Effector memory CD4-positive, alpha-beta T cell (primary cell): ENCODE data around the gene TMEM269.

Source experiments
- DNase-seq, 3 donors: peaks; one replicate each; pipeline ENCODE4 v3.0.0-alpha.2; 2020
- H3K27ac ChIP-seq: 2 replicates; pipeline ENCODE4 v1.7.0; 2013; ENCODE audit warnings: mild to moderate bottlenecking, low read length, moderate library complexity; ENCODE audit not compliant: insufficient read depth, poor library complexity, severe bottlenecking
- H3K27me3 ChIP-seq: replicated peaks from 2 replicates; pipeline ENCODE4 v1.7.0; 2013; ENCODE audit warnings: mild to moderate bottlenecking, low read length; ENCODE audit not compliant: insufficient read depth, control insufficient read depth, poor library complexity, severe bottlenecking
- H3K36me3 ChIP-seq: 2 replicates; pipeline ENCODE4 v1.7.0; 2013; ENCODE audit warnings: mild to moderate bottlenecking, low read length, moderate library complexity; ENCODE audit not compliant: control insufficient read depth, insufficient read depth
- H3K4me1 ChIP-seq: 2 replicates; pipeline ENCODE4 v1.7.0; 2013; ENCODE audit warnings: low read length, mild to moderate bottlenecking; ENCODE audit not compliant: control insufficient read depth, insufficient read depth, poor library complexity, severe bottlenecking
- H3K4me3 ChIP-seq: 2 replicates; pipeline ENCODE4 v1.7.0; 2013; ENCODE audit warnings: low read length, low read depth, mild to moderate bottlenecking; ENCODE audit not compliant: insufficient read depth, poor library complexity, severe bottlenecking
- H3K9me3 ChIP-seq: 2 replicates; pipeline ENCODE4 v1.7.0; 2013; ENCODE audit warnings: mild to moderate bottlenecking, low read length, moderate library complexity; ENCODE audit not compliant: control insufficient read depth

TMEM269 gene

DNA sequence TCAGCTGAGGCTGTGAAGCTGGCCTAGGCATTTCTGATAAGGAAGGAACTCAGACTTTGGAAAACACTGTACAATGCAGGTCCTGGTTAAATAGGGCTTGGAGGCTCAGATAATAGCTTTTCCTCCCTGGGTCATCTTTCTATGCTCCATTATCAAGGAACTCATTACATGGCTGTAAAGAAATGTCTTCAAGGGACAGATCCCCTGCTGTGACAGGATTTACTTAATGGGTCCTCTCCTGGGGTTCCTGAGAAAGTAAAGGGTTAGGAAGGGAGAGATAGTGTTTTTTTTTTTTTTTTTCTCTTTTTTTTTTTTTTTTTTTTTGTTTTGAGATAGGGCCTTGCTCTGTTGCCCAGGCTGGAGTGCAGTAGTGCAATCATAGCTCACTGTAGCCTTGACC lies 46.5 kb downstream of the TMEM269 start:
- Histone ChIP-seq H3K27me3 (no peaks in the 10 kb centered on the region), H3K27ac (no peak overlapping the region), H3K9me3 (no peaks in the 10 kb centered on the region), H3K36me3 (no peaks in the 10 kb centered on the region), H3K4me3 (no peak overlapping the region), H3K4me1 (no peaks in the 10 kb centered on the region)
- DNase-seq, result no peak

DNA sequence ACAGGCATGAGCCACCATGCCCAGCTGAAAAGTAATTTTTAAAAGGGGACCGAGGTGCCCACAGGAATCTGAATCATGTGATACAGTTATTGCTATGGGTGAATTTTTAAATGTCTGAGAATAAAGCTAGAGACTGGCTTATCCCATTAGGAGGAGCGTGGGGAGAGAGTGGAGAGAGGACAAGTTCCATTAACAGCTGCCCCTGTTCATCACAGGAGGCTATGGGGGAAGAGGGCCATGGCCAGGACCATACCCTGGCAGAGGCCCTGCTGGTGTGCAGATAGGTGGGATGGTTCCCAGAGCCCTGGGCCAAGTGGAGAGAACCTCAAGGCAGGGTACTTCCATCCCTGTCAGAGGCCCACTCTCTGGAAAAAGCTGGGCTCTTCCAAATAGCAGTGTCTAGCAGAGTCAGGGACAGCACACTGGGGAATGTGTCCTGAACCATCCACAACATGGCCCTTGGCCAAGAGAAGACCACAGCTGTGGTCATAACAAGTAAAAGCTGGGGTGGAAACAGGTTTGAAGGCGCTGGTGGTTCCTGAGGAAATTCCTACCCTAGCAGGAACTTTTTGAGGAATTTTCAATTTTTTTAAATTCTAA lies 48.0 kb downstream of the TMEM269 start:
- no peaks in the 10 kb centered on the region for H3K9me3 ChIP-seq
- H3K4me3 ChIP-seq, result no peak overlapping the region
- no peak overlapping the region for H3K27ac ChIP-seq
- H3K27me3 ChIP-seq, result no peaks in the 10 kb centered on the region
- DNase-seq, result no peak
- H3K4me1 ChIP-seq, result no peaks in the 10 kb centered on the region
- H3K36me3 ChIP-seq, result no peaks in the 10 kb centered on the region

DNA sequence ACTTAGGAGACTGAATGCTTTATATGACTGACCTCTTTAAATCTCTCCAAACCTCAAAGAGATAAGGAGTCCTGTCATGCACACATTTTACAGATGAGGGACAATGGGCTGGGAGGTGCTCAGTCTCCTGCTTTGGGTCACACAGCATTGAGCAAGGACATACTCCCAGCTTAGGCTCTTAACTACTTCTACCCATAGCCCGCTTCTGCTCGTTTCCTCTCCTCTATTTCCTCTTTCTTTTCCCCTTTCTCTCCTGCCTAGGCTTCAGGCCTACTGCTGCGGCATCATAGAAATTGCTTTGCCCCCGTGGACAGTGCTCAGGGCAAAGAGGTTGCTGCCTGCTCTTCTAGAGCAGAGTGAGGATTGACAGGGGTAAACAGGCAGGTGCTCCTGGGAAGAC lies 49.2 kb downstream of the TMEM269 start:
- no peak overlapping the region for H3K4me3 ChIP-seq
- no peak for DNase-seq
- no peaks in the 10 kb centered on the region for H3K4me1 ChIP-seq
- H3K36me3 ChIP-seq, result no peaks in the 10 kb centered on the region
- no peak overlapping the region for H3K27ac ChIP-seq
- no peaks in the 10 kb centered on the region for H3K27me3 ChIP-seq
- H3K9me3 ChIP-seq, result no peaks in the 10 kb centered on the region

DNA sequence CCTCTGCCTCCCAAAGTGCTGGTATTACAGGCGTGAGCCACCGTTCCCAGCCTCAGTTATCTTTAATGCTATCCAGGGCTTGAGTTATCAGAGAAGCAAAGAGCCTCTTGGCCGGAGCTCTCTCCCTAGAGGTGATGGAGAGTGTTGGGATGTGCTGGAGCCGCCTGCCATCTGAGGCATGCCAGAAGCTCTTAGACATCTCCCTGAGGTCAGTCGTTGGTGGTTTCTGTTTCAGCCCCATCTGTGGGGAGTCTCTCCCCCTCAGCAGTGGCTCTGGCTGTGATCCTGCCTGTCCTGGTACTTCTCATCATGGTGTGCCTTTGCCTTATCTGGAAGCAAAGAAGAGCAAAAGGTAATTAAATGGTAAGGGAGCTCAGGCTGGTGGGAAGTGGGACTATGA lies 50.0 kb downstream of the TMEM269 start:
- no peak for DNase-seq
- no peak overlapping the region for H3K27ac ChIP-seq
- H3K4me1 ChIP-seq, result no peaks in the 10 kb centered on the region
- no peak overlapping the region for H3K4me3 ChIP-seq
- no peaks in the 10 kb centered on the region for H3K27me3 ChIP-seq
- H3K9me3 ChIP-seq, result no peaks in the 10 kb centered on the region
- no peaks in the 10 kb centered on the region for H3K36me3 ChIP-seq

DNA sequence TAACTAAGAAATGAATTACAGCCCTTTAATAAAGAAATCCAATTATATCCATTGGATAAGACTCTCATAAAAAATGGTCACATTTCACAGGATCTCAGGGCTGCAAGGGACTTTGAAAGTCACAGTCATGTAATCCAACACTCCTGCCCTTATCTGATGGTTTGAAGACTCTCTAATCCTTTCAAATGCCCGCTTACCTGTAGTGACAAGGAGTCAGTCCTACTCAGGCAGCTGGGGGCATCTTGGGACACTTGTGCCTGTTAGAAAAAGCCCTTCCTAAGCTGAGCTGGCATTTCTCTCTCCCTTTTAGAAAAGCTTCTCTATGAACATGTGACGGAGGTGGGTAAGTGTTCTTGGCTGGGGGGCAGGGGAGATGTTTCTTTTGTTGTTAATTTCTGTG lies 50.6 kb downstream of the TMEM269 start:
- no peaks in the 10 kb centered on the region for H3K36me3 ChIP-seq

DNA sequence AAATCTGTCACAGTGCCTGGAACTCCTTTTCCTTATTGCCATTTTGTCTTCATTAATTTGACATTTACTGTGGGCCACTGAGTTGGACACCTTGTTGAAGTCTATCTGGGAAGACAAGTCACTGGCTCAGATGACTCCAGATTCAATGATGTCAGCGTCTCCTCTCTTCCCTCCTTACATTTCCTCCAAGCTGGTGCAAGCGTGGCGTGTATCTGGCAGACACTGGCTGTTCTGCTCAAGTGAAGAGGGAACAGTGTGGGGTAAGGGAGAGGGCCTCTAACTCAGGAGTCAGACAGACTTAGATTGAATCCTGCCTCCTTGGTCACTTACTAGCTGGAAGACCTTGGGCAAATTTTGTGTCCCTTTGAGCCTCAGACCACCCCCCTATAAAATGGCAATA lies 52.9 kb downstream of the TMEM269 start:
- DNase-seq, result no peak
- Histone ChIP-seq H3K9me3 (no peaks in the 10 kb centered on the region), H3K27me3 (no peaks in the 10 kb centered on the region), H3K27ac (no peak overlapping the region), H3K4me1 (no peaks in the 10 kb centered on the region), H3K36me3 (no peaks in the 10 kb centered on the region), H3K4me3 (no peak overlapping the region)

More for the DNA sequence above, 50.6 kb downstream of the TMEM269 start:
- Histone ChIP-seq H3K27ac (no peak overlapping the region), H3K4me1 (no peaks in the 10 kb centered on the region), H3K9me3 (no peaks in the 10 kb centered on the region), H3K4me3 (no peak overlapping the region), H3K27me3 (no peaks in the 10 kb centered on the region)
- DNase-seq, result no peak

DNA sequence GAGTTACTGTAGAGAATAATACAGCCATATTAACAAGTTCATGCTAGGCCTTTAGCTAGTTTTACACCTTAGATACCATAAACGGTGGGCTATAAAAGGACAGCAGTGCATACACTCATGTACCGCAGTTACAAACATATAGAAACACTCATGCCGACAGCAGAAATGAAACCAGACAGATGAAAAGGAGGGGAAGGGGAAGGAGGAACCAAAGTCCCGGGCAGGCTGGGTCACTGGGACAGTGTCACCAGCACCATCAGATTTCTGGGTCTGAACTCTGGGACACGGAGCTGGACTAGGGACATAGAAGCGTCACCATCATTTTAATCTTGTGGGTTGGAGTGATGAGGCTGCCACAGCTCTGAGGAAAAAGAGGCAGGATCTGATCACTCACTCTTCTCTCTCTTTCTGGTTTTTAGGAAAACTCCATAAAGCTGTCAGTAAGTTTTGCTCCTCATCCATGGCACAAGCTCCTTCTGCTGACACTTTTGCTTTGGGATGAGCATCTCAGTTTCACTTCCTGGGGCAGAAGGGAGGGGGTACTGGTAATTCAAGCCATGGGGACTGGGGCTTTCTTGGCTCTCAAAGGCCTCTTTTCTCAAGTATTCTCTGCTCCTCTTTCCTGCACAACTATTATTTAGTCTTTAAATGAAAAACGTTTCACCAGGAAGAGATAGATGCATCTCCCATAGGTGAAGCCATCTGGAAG lies 53.8 kb downstream of the TMEM269 start:
- no peaks in the 10 kb centered on the region for H3K4me1 ChIP-seq
- no peaks in the 10 kb centered on the region for H3K27me3 ChIP-seq
- H3K27ac ChIP-seq, result no peak overlapping the region
- H3K9me3 ChIP-seq, result no peaks in the 10 kb centered on the region
- no peaks in the 10 kb centered on the region for H3K36me3 ChIP-seq
- no peak for DNase-seq
- H3K4me3 ChIP-seq, result no peak overlapping the region

DNA sequence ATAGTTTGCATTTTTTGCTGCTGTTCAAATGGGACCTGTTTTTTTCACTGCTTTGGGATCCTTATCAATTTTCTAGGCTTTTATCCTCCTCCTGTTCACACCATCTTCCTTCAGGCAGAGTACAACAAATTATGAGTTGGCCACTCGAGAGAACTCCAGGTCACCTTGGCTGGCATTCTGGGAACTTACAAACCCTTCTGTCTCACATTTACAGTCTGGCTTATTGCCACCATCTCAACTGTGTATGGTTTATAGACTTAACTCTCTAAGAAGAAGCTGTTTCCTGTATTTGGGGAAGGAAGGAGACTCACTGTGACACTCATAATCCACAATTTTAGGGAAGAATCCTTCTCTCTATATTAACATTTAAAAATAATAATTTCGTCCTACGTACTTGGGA lies 56.2 kb downstream of the TMEM269 start:
- Histone ChIP-seq H3K4me3 (no peak overlapping the region), H3K4me1 (no peaks in the 10 kb centered on the region), H3K9me3 (no peaks in the 10 kb centered on the region), H3K27ac (no peak overlapping the region), H3K36me3 (no peaks in the 10 kb centered on the region), H3K27me3 (no peaks in the 10 kb centered on the region)
- no peak for DNase-seq

DNA sequence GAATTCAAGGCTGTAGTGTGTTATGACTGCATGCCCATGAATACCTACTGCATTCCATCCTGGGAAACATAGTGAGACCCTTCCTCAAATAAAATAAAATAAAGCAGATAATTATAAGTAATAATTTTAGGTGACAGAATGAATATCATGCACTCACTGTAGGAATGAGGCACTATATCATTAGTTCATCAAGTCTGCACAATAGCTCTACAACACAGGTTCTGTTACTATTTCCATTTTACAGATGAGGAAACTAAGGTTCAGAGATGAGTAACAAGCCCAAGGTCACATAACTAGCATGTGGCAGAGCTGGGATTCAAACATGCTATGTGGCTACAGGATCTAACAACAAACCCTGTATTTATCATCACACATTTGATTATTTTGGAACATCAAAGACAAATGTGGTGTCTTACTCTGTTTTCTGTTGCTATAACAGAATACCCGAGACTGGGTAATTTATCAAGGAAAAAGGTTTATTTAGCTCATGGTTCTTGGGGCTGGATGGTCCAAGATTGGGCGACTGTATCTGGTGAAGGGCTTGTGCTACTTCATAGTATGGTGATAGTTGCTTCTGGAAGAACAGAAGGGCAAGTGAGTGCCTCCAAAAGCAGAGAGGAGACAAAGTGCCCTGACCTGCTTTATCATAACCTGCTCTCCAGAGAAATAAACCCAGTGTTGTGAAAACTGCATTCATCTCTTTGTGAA lies 56.8 kb downstream of the TMEM269 start:
- H3K4me3 ChIP-seq, result no peak overlapping the region
- H3K9me3 ChIP-seq, result no peaks in the 10 kb centered on the region
- DNase-seq, result no peak
- H3K27ac ChIP-seq, result no peak overlapping the region
- no peaks in the 10 kb centered on the region for H3K4me1 ChIP-seq
- H3K27me3 ChIP-seq, result no peaks in the 10 kb centered on the region
- H3K36me3 ChIP-seq, result no peaks in the 10 kb centered on the region

DNA sequence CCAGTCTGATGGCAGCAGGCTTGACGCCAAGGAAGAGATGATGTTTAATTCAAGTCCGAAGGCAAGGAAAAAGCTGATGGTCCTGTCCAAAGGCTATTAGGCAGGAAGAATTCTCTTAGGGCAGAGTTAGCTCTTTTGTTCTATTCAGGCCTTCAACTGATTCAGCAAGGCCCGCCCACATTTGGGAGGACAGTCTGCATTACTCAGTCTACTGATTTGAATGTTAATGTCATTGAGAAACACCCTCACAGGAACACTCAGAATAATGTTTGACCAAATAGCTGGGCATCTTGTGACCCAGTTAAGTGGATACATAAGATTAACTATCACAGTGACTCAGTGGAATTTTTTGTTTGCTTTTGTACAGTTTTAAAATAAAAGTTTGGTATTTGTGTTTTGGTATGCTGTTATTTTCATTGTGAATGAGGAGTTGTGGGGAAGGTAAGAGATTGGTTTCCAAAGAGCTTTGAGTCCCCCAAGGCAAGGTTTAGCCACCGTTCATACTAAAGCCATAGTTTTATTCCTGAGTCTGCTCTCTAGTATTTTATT lies 59.9 kb downstream of the TMEM269 start:
- H3K4me3 ChIP-seq, result no peak overlapping the region
- DNase-seq, result no peak
- H3K4me1 ChIP-seq, result peaks cover 7% of the 10 kb centered on the region
- H3K27me3 ChIP-seq, result no peaks in the 10 kb centered on the region
- no peaks in the 10 kb centered on the region for H3K9me3 ChIP-seq
- no peaks in the 10 kb centered on the region for H3K36me3 ChIP-seq
- H3K27ac ChIP-seq, result no peak overlapping the region
